Thymus (tissue), 11 donors: ENCODE measurements around the gene VTCN1. TPM values are rescaled to one million over a fixed set of nuclear protein-coding genes. Genes with fewer than 3 reads are reported as not detected.

Experiments used
- DNase-seq, 9 donors: peaks; one replicate each; pipeline ENCODE4 v3.0.0-alpha.2; 2013; ENCODE audit warnings: low spot score in 9 of 9, low read depth in 6 of 9, missing footprints in 1 of 9
- H3K27ac ChIP-seq, 2 donors: one replicate each; pipeline ENCODE4 v1.5.1; 2013; ENCODE audit warnings: control low read depth in 1 of 2, low read depth in 1 of 2, low read length in 1 of 2, mild to moderate bottlenecking in 1 of 2, moderate library complexity in 1 of 2
- H3K27me3 ChIP-seq, 2 donors: one replicate each; pipeline ENCODE4 v1.5.1; 2013; ENCODE audit warnings: low read length in 1 of 2; ENCODE audit not compliant: control insufficient read depth in 2 of 2, insufficient read depth in 1 of 2
- H3K36me3 ChIP-seq, 2 donors: one replicate each; pipeline ENCODE4 v1.5.1; 2013; ENCODE audit warnings: low read length in 1 of 2, mild to moderate bottlenecking in 1 of 2, moderate library complexity in 1 of 2; ENCODE audit not compliant: control insufficient read depth in 2 of 2, insufficient read depth in 2 of 2
- H3K4me1 ChIP-seq, 2 donors: one replicate each; pipeline ENCODE4 v1.5.1; 2013; ENCODE audit warnings: low read length in 2 of 2; ENCODE audit not compliant: control insufficient read depth in 2 of 2, insufficient read depth in 2 of 2
- H3K4me3 ChIP-seq, 2 donors: one replicate each; pipeline ENCODE4 v1.5.1; 2013; ENCODE audit warnings: low read length in 2 of 2, control low read depth in 1 of 2, mild to moderate bottlenecking in 1 of 2
- H3K9me3 ChIP-seq, 2 donors: one replicate each; pipeline ENCODE4 v1.5.1; 2013; ENCODE audit warnings: low read length in 1 of 2, mild to moderate bottlenecking in 1 of 2; ENCODE audit not compliant: control insufficient read depth in 2 of 2, insufficient read depth in 1 of 2
- WGBS: extraction: QIAGEN DNeasy Blood & Tissue Kit; methylation state at CpG from one replicate; pipeline ENCODE4 v1.1.7; 2013; 5-methylcytosine and 5-hydroxymethylcytosine counted together
- polyA plus RNA-seq: library from polyadenylated mRNA; stranded (reverse); fragments of 200-250 nt; gene quantifications from one replicate; pipeline ENCODE4 v1.2.3, GENCODE V29; 2013
- total RNA-seq: library from RNA; stranded (reverse); fragments of 120-200 nt; gene quantifications from one replicate; pipeline ENCODE4 v1.2.4, GENCODE V29; 2013
- donor health status: healthy.

Gene VTCN1
- total and polyA plus RNA-seq, 2 donors: 0.07 to 0.09 TPM

DNA sequence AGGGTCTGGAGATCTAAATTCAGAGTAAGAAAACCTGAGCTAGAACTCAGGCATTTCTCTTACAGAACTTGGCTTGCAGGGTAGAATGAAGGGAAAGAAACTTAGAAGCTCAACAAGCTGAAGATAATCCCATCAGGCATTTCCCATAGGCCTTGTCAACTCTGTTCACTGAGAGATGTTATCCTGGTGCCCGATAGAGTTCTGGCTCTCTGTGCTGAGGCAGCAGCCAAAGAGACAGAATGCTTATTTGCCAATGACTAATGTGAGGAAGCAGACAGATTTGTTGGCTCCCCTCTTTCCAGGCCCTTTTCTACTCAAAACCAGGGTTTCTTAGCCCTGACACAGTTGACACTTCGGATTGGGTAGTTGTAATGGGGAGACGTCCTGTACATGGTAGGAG lies 66.9 kb downstream of the VTCN1 start:
- no peaks in the 10 kb centered on the region for H3K9me3 ChIP-seq
- H3K27me3 ChIP-seq: no peaks in the 10 kb centered on the region
- no peak overlapping the region for H3K4me3 ChIP-seq
- no peak for DNase-seq
- no peaks in the 10 kb centered on the region for H3K36me3 ChIP-seq
- no peak overlapping the region for H3K27ac ChIP-seq
- 95% methylated on average over 3 of the region's 3 CpGs for WGBS
- no peaks in the 10 kb centered on the region for H3K4me1 ChIP-seq

DNA sequence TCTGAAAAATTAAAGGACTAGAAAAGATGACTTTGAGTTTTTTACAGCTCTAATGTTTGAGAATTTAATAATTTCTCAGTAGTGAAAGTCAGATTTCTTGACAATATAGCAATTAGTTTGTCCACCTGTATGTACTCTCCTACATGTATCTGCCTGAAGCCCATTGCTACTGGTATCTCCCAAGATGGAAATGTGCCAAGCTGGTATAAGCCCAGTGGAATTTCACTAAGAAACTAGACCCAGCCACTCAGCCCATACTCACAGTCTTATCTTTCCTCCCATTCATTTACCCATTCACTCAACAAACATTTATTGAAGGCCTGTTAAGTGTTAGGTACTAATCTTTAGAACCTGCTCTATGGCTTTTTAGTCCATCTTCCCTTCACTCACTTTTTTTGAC lies 67.6 kb downstream of the VTCN1 start:
- H3K27me3 ChIP-seq: no peaks in the 10 kb centered on the region
- H3K9me3 ChIP-seq: no peaks in the 10 kb centered on the region
- no peaks in the 10 kb centered on the region for H3K36me3 ChIP-seq
- no peak overlapping the region for H3K27ac ChIP-seq
- no peak overlapping the region for H3K4me3 ChIP-seq
- no peak for DNase-seq
- no peaks in the 10 kb centered on the region for H3K4me1 ChIP-seq

DNA sequence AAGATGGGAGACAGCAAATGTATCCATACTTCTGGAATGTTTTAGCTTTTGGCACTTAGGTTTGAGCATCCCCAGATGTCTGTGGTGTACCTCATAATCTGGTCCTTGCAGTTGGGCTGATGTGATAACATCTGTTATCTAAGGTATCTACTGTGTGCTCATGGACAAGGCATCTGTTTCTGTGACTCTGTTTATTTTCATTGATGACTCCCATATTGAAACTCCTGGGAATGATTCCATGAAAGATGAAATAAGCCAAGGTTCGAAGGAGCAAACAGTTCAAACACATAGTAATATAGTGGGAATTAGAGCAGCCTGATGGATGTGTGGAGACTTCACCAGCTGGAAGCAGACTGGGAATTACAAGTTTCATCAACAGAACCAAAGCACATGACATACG lies 68.5 kb downstream of the VTCN1 start:
- DNase-seq: no peak
- H3K27ac ChIP-seq: no peak overlapping the region
- no peaks in the 10 kb centered on the region for H3K4me1 ChIP-seq
- H3K4me3 ChIP-seq: no peak overlapping the region
- no peaks in the 10 kb centered on the region for H3K36me3 ChIP-seq
- no peaks in the 10 kb centered on the region for H3K27me3 ChIP-seq
- H3K9me3 ChIP-seq: no peaks in the 10 kb centered on the region
- WGBS: 95% methylated on average over 2 of the region's 2 CpGs

DNA sequence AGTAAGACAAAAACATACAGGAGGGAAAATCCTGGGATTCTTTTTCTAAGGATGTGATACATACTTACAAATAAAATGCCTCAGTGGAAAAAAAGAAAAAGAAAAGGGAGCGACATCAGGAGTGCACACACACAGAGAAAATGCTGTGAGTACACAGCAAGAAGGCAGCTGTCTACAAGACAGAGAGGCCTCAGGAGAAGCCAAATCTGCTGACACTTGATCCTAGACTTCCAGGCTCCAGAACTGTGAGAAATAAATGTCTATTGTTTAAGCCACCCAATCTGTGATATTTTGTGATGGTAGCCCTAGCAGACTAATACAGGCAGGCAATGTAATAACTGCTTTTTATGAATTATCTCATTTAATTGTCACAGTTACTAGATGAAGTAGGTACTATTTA lies 72.2 kb downstream of the VTCN1 start:
- no peak for DNase-seq
- 98% methylated on average over 1 of the region's 1 CpG for WGBS
- no peak overlapping the region for H3K27ac ChIP-seq
- H3K9me3 ChIP-seq: no peaks in the 10 kb centered on the region
- no peak overlapping the region for H3K4me3 ChIP-seq
- H3K27me3 ChIP-seq: no peaks in the 10 kb centered on the region
- H3K4me1 ChIP-seq: no peaks in the 10 kb centered on the region
- H3K36me3 ChIP-seq: no peaks in the 10 kb centered on the region

DNA sequence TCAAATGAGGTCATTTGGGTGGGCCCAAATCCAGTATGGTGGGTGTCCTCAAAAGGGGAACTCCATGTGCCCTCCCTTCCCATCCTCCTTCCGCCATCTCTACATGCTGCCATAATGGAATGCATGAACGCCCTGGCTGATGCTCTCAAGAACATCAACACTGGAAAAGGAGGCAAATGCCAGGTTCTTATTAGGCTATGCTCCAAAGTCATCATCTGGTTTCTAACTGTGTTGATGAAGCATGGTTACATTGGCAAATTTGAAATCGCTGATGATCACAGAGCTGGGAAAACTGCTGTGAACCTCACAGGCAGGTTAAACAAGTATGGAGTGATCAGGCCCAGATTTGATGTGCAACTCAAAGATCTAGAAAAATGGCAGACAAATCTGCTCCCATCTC lies 72.6 kb downstream of the VTCN1 start:
- H3K4me1 ChIP-seq: no peaks in the 10 kb centered on the region
- H3K27me3 ChIP-seq: no peaks in the 10 kb centered on the region
- no peak overlapping the region for H3K27ac ChIP-seq
- no peaks in the 10 kb centered on the region for H3K9me3 ChIP-seq
- H3K36me3 ChIP-seq: no peaks in the 10 kb centered on the region
- WGBS: 97% methylated on average over 3 of the region's 3 CpGs
- DNase-seq: no peak
- no peak overlapping the region for H3K4me3 ChIP-seq

DNA sequence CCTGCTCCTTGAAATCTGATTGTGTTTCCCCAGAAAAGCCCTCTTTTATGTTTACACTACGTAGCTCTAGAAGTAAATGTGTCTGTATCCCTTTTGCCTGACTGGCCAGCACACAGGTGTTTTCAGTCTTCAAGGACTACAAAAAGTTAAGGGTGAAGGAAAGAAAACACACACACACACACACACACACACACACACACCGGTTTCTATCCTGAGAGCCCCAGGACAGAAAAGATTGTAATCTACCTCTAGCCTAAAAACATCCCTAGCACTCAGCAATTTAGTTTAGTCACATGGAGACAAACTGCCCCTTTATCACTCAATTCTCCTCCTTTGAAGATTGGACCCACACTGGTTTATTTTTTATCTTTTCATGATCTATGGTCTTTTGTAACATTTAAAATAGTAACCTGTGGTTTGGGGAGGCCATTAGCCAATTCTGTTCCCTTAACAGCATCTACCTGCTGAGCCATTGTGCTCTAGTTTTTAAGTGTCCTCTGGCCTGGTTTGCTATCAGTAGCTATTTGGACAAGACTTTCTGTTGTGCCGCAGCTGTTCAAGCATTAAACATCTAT lies 73.4 kb downstream of the VTCN1 start:
- Histone ChIP-seq H3K27me3 (no peaks in the 10 kb centered on the region), H3K27ac (no peak overlapping the region), H3K9me3 (no peaks in the 10 kb centered on the region), H3K4me3 (no peak overlapping the region), H3K4me1 (no peaks in the 10 kb centered on the region), H3K36me3 (no peaks in the 10 kb centered on the region)
- DNase-seq: no peak
- 87% methylated on average over 3 of the region's 3 CpGs for WGBS

DNA sequence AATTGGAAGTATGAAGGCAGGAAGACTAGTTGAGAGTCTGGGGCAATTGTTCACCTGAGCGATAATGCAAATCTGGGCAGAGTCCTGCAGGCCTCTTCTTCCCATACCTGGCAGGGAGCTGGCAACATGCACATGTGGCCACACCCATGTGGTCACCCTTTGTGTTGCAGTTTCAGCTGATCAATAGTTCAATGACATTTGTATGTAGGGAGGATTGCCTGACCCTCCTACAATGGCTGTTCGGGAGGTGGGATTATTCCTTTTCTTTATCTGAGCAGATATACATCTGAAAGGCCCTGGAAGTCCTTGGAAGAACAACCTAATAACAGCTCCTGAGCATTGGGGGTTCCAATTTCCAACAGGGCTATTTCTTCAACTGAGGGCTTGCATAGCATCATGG lies 74.0 kb downstream of the VTCN1 start:
- no peak for DNase-seq
- Histone ChIP-seq H3K9me3 (no peaks in the 10 kb centered on the region), H3K36me3 (no peaks in the 10 kb centered on the region), H3K27ac (no peak overlapping the region), H3K4me1 (no peaks in the 10 kb centered on the region), H3K4me3 (no peak overlapping the region), H3K27me3 (no peaks in the 10 kb centered on the region)
- 79% methylated on average over 2 of the region's 2 CpGs for WGBS

DNA sequence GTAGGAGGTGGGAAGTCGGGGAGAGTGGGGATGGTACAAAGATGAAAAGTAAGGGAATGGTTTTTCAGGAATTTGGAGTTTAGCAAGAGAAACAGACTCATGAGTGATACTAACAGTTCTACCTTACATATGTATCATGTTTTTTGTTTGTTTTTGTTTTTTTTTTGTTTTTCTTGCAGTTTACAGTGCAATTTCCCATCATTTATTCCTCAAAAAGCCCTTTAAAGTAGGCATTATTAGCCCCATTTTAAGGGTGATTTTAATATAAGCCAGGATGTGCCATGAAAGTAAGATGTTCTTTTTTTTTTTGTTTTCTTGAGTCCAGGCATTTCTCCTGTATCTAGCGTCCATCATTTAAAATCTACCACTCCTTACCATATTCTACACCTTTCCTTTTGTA lies 75.4 kb downstream of the VTCN1 start:
- 96% methylated on average over 2 of the region's 2 CpGs for WGBS
- Histone ChIP-seq H3K27ac (no peak overlapping the region), H3K4me1 (no peaks in the 10 kb centered on the region), H3K9me3 (no peaks in the 10 kb centered on the region), H3K36me3 (no peaks in the 10 kb centered on the region), H3K27me3 (no peaks in the 10 kb centered on the region), H3K4me3 (no peak overlapping the region)
- no peak for DNase-seq

DNA sequence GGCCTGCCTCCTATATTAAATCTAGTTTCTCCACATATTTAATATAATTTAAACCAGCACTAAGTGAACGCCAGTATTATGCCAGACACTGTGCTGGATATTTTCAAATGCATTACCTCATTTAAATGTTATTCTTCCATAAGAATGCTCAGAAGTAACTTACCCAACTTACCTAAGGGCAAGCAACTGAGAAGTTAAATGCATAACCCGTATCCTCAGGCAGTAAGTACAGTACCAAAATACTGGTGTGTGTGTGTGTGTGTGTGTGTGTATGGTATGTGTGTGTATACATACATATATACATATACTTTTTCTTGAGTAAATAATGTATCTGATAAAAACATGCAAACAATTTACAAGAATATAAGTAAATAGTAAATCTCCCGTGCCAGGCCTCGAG lies 80.2 kb downstream of the VTCN1 start:
- WGBS: 97% methylated on average over 4 of the region's 4 CpGs

More for the DNA sequence above, 80.2 kb downstream of the VTCN1 start:
- Histone ChIP-seq H3K4me1 (no peaks in the 10 kb centered on the region), H3K27me3 (peaks cover 0 to 11% of the 10 kb centered on the region in 2 donors), H3K9me3 (no peaks in the 10 kb centered on the region), H3K36me3 (no peaks in the 10 kb centered on the region), H3K4me3 (no peak overlapping the region), H3K27ac (no peak overlapping the region)
- no peak for DNase-seq
